ENCODE measurements around the gene RPS6KA1. TPM values are rescaled to one million over a fixed set of nuclear protein-coding genes. Genes with fewer than 3 reads are reported as not detected.

RPS6KA1 gene
- total and polyA plus RNA-seq, 9 of the 15 experiments (the other 6 are each of a cell fraction or from before 2014, with no cell fraction given): 2.4 to 61.0 (median 35.5) TPM

- in situ Hi-C loops (cut with MboI): no loop called here
Observed at GRCh38 chr1:26608895-26609294, 79.3 kb downstream of the RPS6KA1 start.

More at GRCh38 chr1:26608895-26609294, 79.3 kb downstream of the RPS6KA1 start:
- BruUV-seq (replicated peaks): no TSS peak
- Histone ChIP-seq H3K9me1 (ENCODE audit: control insufficient read depth, insufficient read depth, low read length) (no peaks in the 10 kb centered on the region), H3K9me3 (replicated peaks; ENCODE audit: control insufficient read depth, insufficient read depth, low read depth, low read length) (no peaks in the 10 kb centered on the region), H3K36me3 (ENCODE audit: control insufficient read depth, insufficient read depth, low read length) (no peaks in the 10 kb centered on the region), H3K4me3 (no peak overlapping the region), H3K27ac (ENCODE audit: extremely low read depth, low read depth, low read length) (no peak overlapping the region), H3K79me2 (ENCODE audit: control insufficient read depth, insufficient read depth, low read length) (no peaks in the 10 kb centered on the region), H3K27me3 (ENCODE audit: control insufficient read depth in 2 of 2, insufficient read depth in 2 of 2, low read length in 2 of 2) (no peaks in the 10 kb centered on the region), H3K4me2 (ENCODE audit: insufficient read depth, low read length) (no peak overlapping the region), H3K4me1 (replicated peaks in 1 of 2; ENCODE audit: control insufficient read depth in 2 of 2, insufficient read depth in 2 of 2, low read length in 2 of 2) (peaks cover 3 to 7% of the 10 kb centered on the region in 2 experiments; a peak in 4 of 5 replicates), H3K9ac (ENCODE audit: insufficient read depth in 1 of 2, low read depth in 2 of 2, low read length in 2 of 2) (no peak overlapping the region), H2AFZ (ENCODE audit: low read depth, low read length) (peak overlapping the region; percentile 15; the same call in 1 of the 2 replicates), H4K20me1 (replicated peaks; ENCODE audit: control insufficient read depth, insufficient read depth, low read length) (no peaks in the 10 kb centered on the region)
- POLR2A ChIA-PET: interaction anchor here (0.7 to 1.2 kb wide), 3 partner anchors 84 to 175 kb away, joined by 3 read pairs; no protein-coding TSS in a partner anchor
- CTCF ChIA-PET (ENCODE audit: low intra/inter-chr PET ratio): interaction anchor here (0.8 to 1.8 kb wide), 3 partner anchors 54 to 181 kb away, joined by 3 to 12 read pairs (median 4); partner anchors contain the start of gene PIGV
- FAIRE-seq: no peak
- intact Hi-C loops (cut with micrococcal nuclease): no loop called here
- DNase-seq (ENCODE audit: extremely low read depth in 1 of 4, low spot score in 3 of 4): no peak
- peak; percentile 57 for TF ChIP-seq PRDM10 (IDR thresholded peaks at IDR 0.05; ENCODE audit: partially characterized antibody)
- peak; percentile 46 to 71 for TF ChIP-seq RAD21 (CRISPR knock-in tag; conservative IDR thresholded peaks at IDR 0.05 in 1 of 2, IDR thresholded peaks at IDR 0.05 in 1 of 2)
- peak; percentile 59; the same call in 1 of the 2 replicates for TF ChIP-seq REST (IDR thresholded peaks at IDR 0.05; ENCODE audit: borderline replicate concordance)
- no peak for TF ChIP-seq REST (CRISPR knock-in tag; IDR thresholded peaks at IDR 0.05; ENCODE audit: low read depth)
- no peak for TF ChIP-seq ZNF274 (IDR thresholded peaks at IDR 0.05; ENCODE audit: borderline replicate concordance, low read depth, low read length)
- peak in 2 of 3 experiments; percentile 2 to 54; a peak in 3 of 6 replicates for TF ChIP-seq CTCF (IDR thresholded peaks at IDR 0.05 in 2 of 3, conservative IDR thresholded peaks at IDR 0.05 in 1 of 3; ENCODE audit: insufficient read depth in 2 of 3, low read depth in 1 of 3, low read length in 3 of 3)
- ATAC-seq: peak; percentile 58
- 49% methylated on average over 4 of the region's 4 CpGs for whole genome bisulfite sequencing (ENCODE audit: insufficient coverage, low coverage, missing lambda C conversion rate)
